RWPE1 (cell line): ENCODE measurements around the gene VWCE.
A peak's percentile ranks its signal among the peaks of the same experiment; 100 is the strongest.

Experiments
- CTCF ChIA-PET: fragments of 350-600 bp; sonication (Branson Sonifier 250); formaldehyde crosslinking; extraction: SDS; loops from one replicate; lab custom pipeline; 2021; lab: Yijun Ruan, JAX
- POLR2A ChIA-PET: fragments of 400-600 bp; formaldehyde crosslinking; extraction: SDS; loops from one replicate; lab custom pipeline; 2020; ENCODE audit warnings: antibody characterized with exemption; ENCODE audit not compliant: low non-redundant PET; lab: Yijun Ruan, JAX
- DNase-seq: peaks from one replicate; pipeline ENCODE4 v3.0.0; 2012; ENCODE audit warnings: low spot score
- H3K27ac ChIP-seq: fragments of 450-650 bp; 2 replicates; pipeline ENCODE4 v1.5.1; 2017
- CTCF ChIP-seq: fragments of 450-650 bp; conservative IDR thresholded peaks from 2 replicates; pipeline ENCODE4 v1.5.1; 2017; ENCODE audit warnings: low read depth, mild to moderate bottlenecking

The VWCE gene

GRCh38 chr11:61292356-61292755 lies 2.8 kb downstream of the VWCE start:
- DNase-seq, result no peak
- ChIA-PET POLR2A (no interaction called here), CTCF (interaction anchor here (0.5 kb wide), 1 partner anchor 769 kb away, joined by 3 read pairs; no protein-coding TSS in a partner anchor)
- no peak overlapping the region for H3K27ac ChIP-seq
- TF ChIP-seq CTCF, result no peak

- H3K27ac ChIP-seq, result no peak overlapping the region
- no peak for TF ChIP-seq CTCF
- DNase-seq, result no peak
- POLR2A ChIA-PET, result no interaction called here
- CTCF ChIA-PET, result no interaction called here
Measured at GRCh38 chr11:61290905-61291690, 4.0 kb downstream of the VWCE start.

GRCh38 chr11:61287338-61287977 lies 7.7 kb downstream of the VWCE start:
- ChIA-PET CTCF (interaction anchor here (0.5 to 1.1 kb wide), 2 partner anchors 33 to 223 kb away, joined by 3 read pairs; no protein-coding TSS in a partner anchor), POLR2A (no interaction called here)
- TF ChIP-seq CTCF, result no peak

GRCh38 chr11:61283613-61284012 lies 11.5 kb downstream of the VWCE start:
- ChIA-PET POLR2A (no interaction called here), CTCF (interaction anchor here (0.7 kb wide), 1 partner anchor 21 kb away, joined by 3 read pairs; no protein-coding TSS in a partner anchor)
- no peak overlapping the region for H3K27ac ChIP-seq
- no peak for DNase-seq
- TF ChIP-seq CTCF, result no peak

More at GRCh38 chr11:61287338-61287977, 7.7 kb downstream of the VWCE start:
- no peak overlapping the region for H3K27ac ChIP-seq
- DNase-seq, result no peak

GRCh38 chr11:61281581-61282250 lies 13.4 kb downstream of the VWCE start:
- POLR2A ChIA-PET, result interaction anchor here (0.6 kb wide), 1 partner anchor 16 kb away, joined by 6 read pairs; no protein-coding TSS in a partner anchor
- DNase-seq, result peak; percentile 82

More at GRCh38 chr11:61281581-61282250, 13.4 kb downstream of the VWCE start:
- no peak overlapping the region for H3K27ac ChIP-seq
- TF ChIP-seq CTCF, result no peak
- CTCF ChIA-PET, result interaction anchor here (0.7 kb wide), 2 partner anchors 13 to 23 kb away, joined by 3 to 5 read pairs; no protein-coding TSS in a partner anchor
